ENCODE results near the gene PSMC3.

PSMC3 gene

GRCh38 chr11:47375546-47376085 is 50.6 kb downstream of the PSMC3 start:
- DNase-seq (ENCODE audit: low spot score) = no peak

GRCh38 chr11:47375020-47375419 is 51.2 kb downstream of the PSMC3 start:
- DNase-seq (ENCODE audit: low spot score) = no peak

- no peak for DNase-seq (ENCODE audit: low spot score)
These were observed 51.6 kb downstream of the PSMC3 start for GRCh38 chr11:47374720-47375019.

GRCh38 chr11:47373876-47374719 is 52.1 kb downstream of the PSMC3 start:
- peak; percentile 80 for DNase-seq (ENCODE audit: low spot score)

- no peak for DNase-seq (ENCODE audit: low spot score)
These were observed 53.8 kb downstream of the PSMC3 start for GRCh38 chr11:47372422-47372821.

GRCh38 chr11:47369676-47370075 is 56.6 kb downstream of the PSMC3 start:
- no peak for DNase-seq (ENCODE audit: low spot score)
